H1 (cell line): Measurements from ENCODE around the gene PRF1. TPM values are rescaled to one million over a fixed set of nuclear protein-coding genes. Genes with fewer than 3 reads are reported as not detected.

ENCODE experiments used
- CEBPB ChIP-seq: IDR thresholded peaks from 2 replicates; pipeline ENCODE4 v1.6.1; 2012; ENCODE audit warnings: low read depth, low read length
- CHD7 ChIP-seq: fragments of 300-600 bp; sonication (generic); IDR thresholded peaks from 2 replicates; pipeline ENCODE4 v1.7.1; 2012; ENCODE audit warnings: low read length, moderate library complexity, mild to moderate bottlenecking, inconsistent platforms; ENCODE audit not compliant: insufficient replicate concordance
- KDM4A ChIP-seq: IDR thresholded peaks from one replicate; pipeline ENCODE4 v1.7.1; 2012; ENCODE audit warnings: low read depth, mild to moderate bottlenecking, moderate library complexity, low read length, inconsistent platforms; ENCODE audit not compliant: severe bottlenecking
- SP1 ChIP-seq: IDR thresholded peaks from 2 replicates; pipeline ENCODE4 v1.6.1; 2011; ENCODE audit warnings: low read depth, low read length
- polyA plus RNA-seq, 7 experiments: library from polyadenylated mRNA; depleted of rRNA in 3 of 7; stranded (reverse) in 5 of 7; unstranded in 2 of 7; fragments of >200 nt in 5 of 7; fragments of 200-250 nt in 2 of 7; gene quantifications; 1 replicate in 5 of 7; 2 replicates in 1 of 7; 4 replicates in 1 of 7; pipeline versions ENCODE4 v1.2.1 to v1.2.3, GENCODE V29; 2011 to 2013; ENCODE audit warnings: missing spikeins in 2 of 7, mixed read lengths in 2 of 7
- total RNA-seq: library from RNA; stranded (reverse); fragmentation: NEBNext Ultra II Directional; extraction: Animal tissue kit (Norgen Biotek cat#: 25700); gene quantifications from 2 replicates; pipeline ENCODE4 v1.2.1, GENCODE V29; 2021

Gene PRF1
- total and polyA plus RNA-seq, 2 of the 8 experiments (the other 6 are each of a cell fraction or from before 2014, with no cell fraction given): 0.15 TPM; not detected in 1

DNA sequence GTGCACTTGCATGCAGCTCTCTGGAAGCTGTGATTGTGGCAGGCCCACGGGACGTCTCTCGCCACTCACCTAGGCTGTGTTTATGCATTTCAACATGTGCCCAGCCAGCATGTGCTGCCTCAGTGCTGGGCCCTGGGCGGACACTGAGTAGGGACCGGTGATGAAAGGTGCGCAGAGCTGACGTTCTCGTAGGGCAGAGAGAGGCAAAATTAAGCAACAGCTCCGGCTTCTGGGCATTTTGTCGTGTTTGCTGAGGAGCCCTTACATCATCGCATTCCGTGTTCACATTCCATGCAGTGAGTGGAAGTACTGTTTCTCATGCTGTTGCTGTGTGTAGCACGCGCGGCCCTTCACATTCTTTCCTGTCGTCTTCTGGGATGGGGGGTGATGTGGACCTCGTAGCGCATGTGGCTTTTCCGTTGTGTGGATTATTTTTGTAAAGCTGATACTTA lies 50.5 kb downstream of the PRF1 start (continued):
- TF ChIP-seq CHD7: no peak
- no peak for TF ChIP-seq KDM4A
- no peak for TF ChIP-seq CEBPB
- no peak for TF ChIP-seq SP1
